ENCODE data around the gene OLFML3. TPM values are rescaled to one million over a fixed set of nuclear protein-coding genes. Genes with fewer than 3 reads are reported as not detected.

OLFML3 gene
- total RNA-seq, 1 donor from 2014 or later = 1.6 TPM

- Histone ChIP-seq H3K36me3 (ENCODE audit: control insufficient read depth, insufficient read depth, low read length) (peaks cover 24% of the 10 kb centered on the region), H3K4me3 (ENCODE audit: low read depth, low read length) (no peak overlapping the region), H3K27me3 (ENCODE audit: control insufficient read depth, insufficient read depth, low read length) (no peaks in the 10 kb centered on the region)
- no peak for TF ChIP-seq CTCF (IDR thresholded peaks at IDR 0.05; ENCODE audit: insufficient read depth, low read length, severe bottlenecking)
- DNase-seq (ENCODE audit: low read depth) = no peak
- FAIRE-seq = no peak
Observed at GRCh38 chr1:113972954-113973353, 6.3 kb upstream of the OLFML3 start.

GRCh38 chr1:113975211-113975895 lies 3.9 kb upstream of the OLFML3 start:
- no peaks in the 10 kb centered on the region for H3K27me3 ChIP-seq (ENCODE audit: control insufficient read depth, insufficient read depth, low read length)
- no peak overlapping the region for H3K4me3 ChIP-seq (ENCODE audit: low read depth, low read length)
- no peak for TF ChIP-seq CTCF (IDR thresholded peaks at IDR 0.05; ENCODE audit: insufficient read depth, low read length, severe bottlenecking)
- H3K36me3 ChIP-seq (ENCODE audit: control insufficient read depth, insufficient read depth, low read length) = peaks cover 10% of the 10 kb centered on the region
- DNase-seq (ENCODE audit: low read depth) (no peak), FAIRE-seq (no peak)

- no peak for FAIRE-seq
- DNase-seq (ENCODE audit: low read depth) = peak; percentile 16
Observed at GRCh38 chr1:113976609-113977278, 2.5 kb upstream of the OLFML3 start.

GRCh38 chr1:113977906-113978305 lies 1.4 kb upstream of the OLFML3 start:
- H3K4me3 ChIP-seq (ENCODE audit: low read depth, low read length) = no peak overlapping the region
- H3K27me3 ChIP-seq (ENCODE audit: control insufficient read depth, insufficient read depth, low read length) = no peaks in the 10 kb centered on the region
- DNase-seq (ENCODE audit: low read depth) (no peak), FAIRE-seq (no peak)
- TF ChIP-seq CTCF (IDR thresholded peaks at IDR 0.05; ENCODE audit: insufficient read depth, low read length, severe bottlenecking) = no peak
- peaks cover 3% of the 10 kb centered on the region for H3K36me3 ChIP-seq (ENCODE audit: control insufficient read depth, insufficient read depth, low read length)

More at GRCh38 chr1:113976609-113977278, 2.5 kb upstream of the OLFML3 start:
- Histone ChIP-seq H3K27me3 (ENCODE audit: control insufficient read depth, insufficient read depth, low read length) (no peaks in the 10 kb centered on the region), H3K4me3 (ENCODE audit: low read depth, low read length) (no peak overlapping the region), H3K36me3 (ENCODE audit: control insufficient read depth, insufficient read depth, low read length) (peaks cover 7% of the 10 kb centered on the region)
- peak; percentile 13 for TF ChIP-seq CTCF (IDR thresholded peaks at IDR 0.05; ENCODE audit: insufficient read depth, low read length, severe bottlenecking)

GRCh38 chr1:113980110-113980509 lies 836 bp downstream of the OLFML3 start:
- H3K4me3 ChIP-seq (ENCODE audit: low read depth, low read length) = no peak overlapping the region
- no peak for TF ChIP-seq CTCF (IDR thresholded peaks at IDR 0.05; ENCODE audit: insufficient read depth, low read length, severe bottlenecking)
- H3K27me3 ChIP-seq (ENCODE audit: control insufficient read depth, insufficient read depth, low read length) = no peaks in the 10 kb centered on the region
- no peaks in the 10 kb centered on the region for H3K36me3 ChIP-seq (ENCODE audit: control insufficient read depth, insufficient read depth, low read length)
- FAIRE-seq (no peak), DNase-seq (ENCODE audit: low read depth) (no peak)

Data from bronchial epithelial cell (primary cell).